Hippocampal formation (tissue), 2 donors: ENCODE measurements around the gene PKHD1.

Source experiments
- DNase-seq, 2 donors: peaks; one replicate each; lab custom pipeline; 2025; lab: John Stamatoyannopoulos, UW

The PKHD1 gene

GRCh38 chr6:52087498-52087999 lies at the start of gene PKHD1:
TSS of gene PKHD1 (minus strand) at chr6:52087613. CDS start at chr6:52084933, 2,680 bp downstream.
- no peak for DNase-seq

- no peak for DNase-seq
These were observed 49.6 kb upstream of the PKHD1 start for GRCh38 chr6:52136934-52137467.

- DNase-seq = no peak
These were observed 48.6 kb upstream of the PKHD1 start for GRCh38 chr6:52136055-52136454.

GRCh38 chr6:52135217-52135616 lies 47.8 kb upstream of the PKHD1 start:
- no peak for DNase-seq

- no peak for DNase-seq
These were observed 46.6 kb upstream of the PKHD1 start for GRCh38 chr6:52134011-52134410.

- DNase-seq = no peak
These were observed 45.9 kb upstream of the PKHD1 start for GRCh38 chr6:52133324-52133723.

- no peak for DNase-seq
These were observed 44.9 kb upstream of the PKHD1 start for GRCh38 chr6:52132292-52132691.

GRCh38 chr6:52130440-52130839 lies 43.0 kb upstream of the PKHD1 start:
- DNase-seq = no peak

- DNase-seq = no peak
These were observed 40.5 kb upstream of the PKHD1 start for GRCh38 chr6:52127957-52128356.

- DNase-seq = no peak
These were observed 38.8 kb upstream of the PKHD1 start for GRCh38 chr6:52126231-52126630.

- no peak for DNase-seq
These were observed 38.2 kb upstream of the PKHD1 start for GRCh38 chr6:52125572-52125971.

- DNase-seq = no peak
These were observed 37.7 kb upstream of the PKHD1 start for GRCh38 chr6:52125139-52125538.

- DNase-seq = no peak
These were observed 37.0 kb upstream of the PKHD1 start for GRCh38 chr6:52124126-52125121.

GRCh38 chr6:52123251-52123650 lies 35.8 kb upstream of the PKHD1 start:
- DNase-seq = no peak

- DNase-seq = no peak
These were observed 29.9 kb upstream of the PKHD1 start for GRCh38 chr6:52117352-52117751.

GRCh38 chr6:52116605-52116948 lies 29.2 kb upstream of the PKHD1 start:
- DNase-seq = no peak

GRCh38 chr6:52115891-52116604 lies 28.6 kb upstream of the PKHD1 start:
- no peak for DNase-seq

- DNase-seq = no peak
These were observed 27.8 kb upstream of the PKHD1 start for GRCh38 chr6:52115145-52115741.

- DNase-seq = no peak
These were observed 21.8 kb upstream of the PKHD1 start for GRCh38 chr6:52109171-52109571.

- DNase-seq = no peak
These were observed 20.7 kb upstream of the PKHD1 start for GRCh38 chr6:52108128-52108527.

- no peak for DNase-seq
These were observed 19.6 kb upstream of the PKHD1 start for GRCh38 chr6:52106994-52107393.

GRCh38 chr6:52104979-52105378 lies 17.6 kb upstream of the PKHD1 start:
- DNase-seq = no peak
